Lung (tissue), 12 donors: ENCODE results near the gene MFSD1. TPM values are rescaled to one million over a fixed set of nuclear protein-coding genes. Genes with fewer than 3 reads are reported as not detected.

Experiments
- ATAC-seq: fragments of 200-7000 bp; cut with Tn5 transposase; one replicate; pipeline ENCODE4 v1.9.1; 2020; ENCODE audit warnings: moderate number of reproducible peaks; ENCODE audit not compliant: insufficient read depth, low FRiP score
- DNase-seq, 3 donors: peaks; one replicate each; pipeline ENCODE4 v3.0.0-alpha.2; 2013 to 2017
- H3K27ac ChIP-seq, 2 donors: one replicate each; pipeline ENCODE4 v1.5.1; 2013; ENCODE audit warnings: mild to moderate bottlenecking in 2 of 2, moderate library complexity in 2 of 2, control low read depth in 1 of 2, inconsistent platforms in 1 of 2, low read depth in 1 of 2, low read length in 1 of 2
- H3K27me3 ChIP-seq, 3 donors: one replicate each; pipeline ENCODE4 v1.5.1; 2013; ENCODE audit warnings: low read length in 2 of 3; ENCODE audit not compliant: control insufficient read depth in 3 of 3, insufficient read depth in 3 of 3
- H3K36me3 ChIP-seq, 4 donors: one replicate each; pipeline ENCODE4 v1.5.1; 2013; ENCODE audit warnings: low read length in 4 of 4, mild to moderate bottlenecking in 1 of 4, moderate library complexity in 1 of 4; ENCODE audit not compliant: control insufficient read depth in 4 of 4, insufficient read depth in 4 of 4
- H3K4me1 ChIP-seq, 5 donors: one replicate each; pipeline ENCODE4 v1.5.1; 2013; ENCODE audit warnings: low read length in 5 of 5, mild to moderate bottlenecking in 2 of 5, moderate library complexity in 1 of 5; ENCODE audit not compliant: control insufficient read depth in 5 of 5, insufficient read depth in 5 of 5
- H3K4me3 ChIP-seq: one replicate; pipeline ENCODE4 v1.5.1; 2013; ENCODE audit warnings: mild to moderate bottlenecking, control low read depth, moderate library complexity
- H3K9ac ChIP-seq, 2 donors: one replicate each; pipeline ENCODE4 v1.5.1; 2013; ENCODE audit warnings: low read length in 2 of 2, control low read depth in 1 of 2; ENCODE audit not compliant: insufficient read depth in 1 of 2
- H3K9me3 ChIP-seq, 4 donors: one replicate each; pipeline ENCODE4 v1.5.1; 2013; ENCODE audit warnings: low read length in 3 of 4, mild to moderate bottlenecking in 1 of 4, moderate library complexity in 1 of 4; ENCODE audit not compliant: control insufficient read depth in 4 of 4, insufficient read depth in 3 of 4
- CTCF ChIP-seq: IDR thresholded peaks from 2 replicates; pipeline ENCODE4 v1.5.1; 2012; ENCODE audit warnings: mild to moderate bottlenecking; ENCODE audit errors: control extremely low read depth, extremely low read depth
- WGBS, 2 donors: extraction: QIAGEN DNeasy Blood & Tissue Kit; methylation state at CpG; one replicate each; pipeline ENCODE4 v1.1.7; 2013; 5-methylcytosine and 5-hydroxymethylcytosine counted together
- polyA plus RNA-seq, 2 donors: library from polyadenylated mRNA; stranded (reverse); fragments of 200-250 nt; gene quantifications; one replicate each; pipeline ENCODE4 v1.2.1, GENCODE V29; 2013
- total RNA-seq, 2 donors: library from RNA; depleted of rRNA in 1 of 2; stranded (reverse); fragments of >200 nt in 1 of 2; gene quantifications; one replicate each; pipeline ENCODE4 v1.2.1, GENCODE V29; 2014 to 2021
- donor health status: control.
- donor health status: control.
- donor health status: Bipolar disorder and iron deficiency.
- donor health status: healthy.
- donor health status: DM: yes; HTN: yes; CAD: no.

Gene MFSD1
- total and polyA plus RNA-seq, 4 donors: 25.8 to 143 (median 93.3) TPM

- no peak for DNase-seq
- Histone ChIP-seq H3K9me3 (no peaks in the 10 kb centered on the region), H3K27ac (no peak overlapping the region), H3K27me3 (no peaks in the 10 kb centered on the region), H3K4me1 (peaks cover 0 to 6% (median 0%) of the 10 kb centered on the region in 5 donors), H3K9ac (no peak overlapping the region), H3K36me3 (no peaks in the 10 kb centered on the region), H3K4me3 (no peak overlapping the region)
- TF ChIP-seq CTCF: peak; percentile 24
- ATAC-seq: no peak
- WGBS, 2 donors: 78 to 80% methylated on average over 5 of the region's 5 CpGs
Measured at GRCh38 chr3:158794936-158795518, 6.8 kb upstream of the MFSD1 start.

GRCh38 chr3:158801201-158801600, 653 bp upstream of the MFSD1 start:
- Histone ChIP-seq H3K4me1 (peaks cover 3 to 25% (median 8%) of the 10 kb centered on the region in 5 donors), H3K9me3 (no peaks in the 10 kb centered on the region), H3K9ac (peak overlapping the region; percentile 65 to 85), H3K27ac (peak overlapping the region; percentile 85 to 96), H3K27me3 (no peaks in the 10 kb centered on the region), H3K4me3 (peak overlapping the region; percentile 91), H3K36me3 (peaks cover 0 to 5% (median 3%) of the 10 kb centered on the region in 4 donors)
- no peak for TF ChIP-seq CTCF
- WGBS, 2 donors: 20 to 32% methylated on average over 11 of the region's 11 CpGs
- ATAC-seq (peak; percentile 23), DNase-seq (peak in 1 of 3 donors; percentile 56)

GRCh38 chr3:158802409-158803268, 785 bp downstream of the MFSD1 start:
- Histone ChIP-seq H3K4me3 (peak overlapping the region; percentile 91), H3K9me3 (no peaks in the 10 kb centered on the region), H3K9ac (peak overlapping the region; percentile 28 to 85), H3K27ac (peak overlapping the region; percentile 83 to 96), H3K27me3 (no peaks in the 10 kb centered on the region), H3K4me1 (peaks cover 3 to 25% (median 8%) of the 10 kb centered on the region in 5 donors), H3K36me3 (peaks cover 0 to 7% (median 4%) of the 10 kb centered on the region in 4 donors)
- DNase-seq (no peak), ATAC-seq (peak; percentile 16)
- WGBS, 2 donors: 21 to 24% methylated on average over 25 of the region's 25 CpGs
- TF ChIP-seq CTCF: no peak
